H1 (cell line): ENCODE measurements around the gene WDR64. TPM values are rescaled to one million over a fixed set of nuclear protein-coding genes. Genes with fewer than 3 reads are reported as not detected.

Source experiments
- CEBPB ChIP-seq: IDR thresholded peaks from 2 replicates; pipeline ENCODE4 v1.6.1; 2012; ENCODE audit warnings: low read depth, low read length
- CHD7 ChIP-seq: fragments of 300-600 bp; sonication (generic); IDR thresholded peaks from 2 replicates; pipeline ENCODE4 v1.7.1; 2012; ENCODE audit warnings: low read length, moderate library complexity, mild to moderate bottlenecking, inconsistent platforms; ENCODE audit not compliant: insufficient replicate concordance
- CTCF ChIP-seq, 3 experiments: IDR thresholded peaks; 1 replicate in 2 of 3; 2 replicates in 1 of 3; pipeline versions ENCODE4 v1.5.1 to v1.6.1; 2011; ENCODE audit warnings: low read length in 3 of 3, mild to moderate bottlenecking in 3 of 3, inconsistent platforms in 2 of 3, low read depth in 1 of 3, moderate library complexity in 1 of 3; ENCODE audit not compliant: insufficient read depth in 1 of 3; ENCODE audit errors: control extremely low read depth in 1 of 3
- E2F6 ChIP-seq: IDR thresholded peaks from 2 replicates; pipeline ENCODE4 v1.6.1; 2012; ENCODE audit warnings: inconsistent platforms
- MAFK ChIP-seq: IDR thresholded peaks from 2 replicates; pipeline ENCODE4 v1.6.1; 2012; ENCODE audit warnings: low read depth, mild to moderate bottlenecking, improper control_type of control experiment, low read length
- RAD21 ChIP-seq, 2 experiments: IDR thresholded peaks in 1 of 2; conservative IDR thresholded peaks in 1 of 2; 2 replicates each; pipeline ENCODE4 v1.6.1; 2011; ENCODE audit warnings: low read depth in 2 of 2, low read length in 2 of 2, improper control_type of control experiment in 1 of 2, inconsistent platforms in 1 of 2, mild to moderate bottlenecking in 1 of 2, moderate library complexity in 1 of 2
- RXRA ChIP-seq: IDR thresholded peaks from 2 replicates; pipeline ENCODE4 v1.6.1; 2011; ENCODE audit warnings: low read depth, mild to moderate bottlenecking, low read length, moderate library complexity; ENCODE audit not compliant: insufficient read depth
- SP2 ChIP-seq: IDR thresholded peaks from 2 replicates; pipeline ENCODE4 v1.6.1; 2012; ENCODE audit warnings: mild to moderate bottlenecking, low read length, inconsistent platforms
- polyA plus RNA-seq, 7 experiments: library from polyadenylated mRNA; depleted of rRNA in 3 of 7; stranded (reverse) in 5 of 7; unstranded in 2 of 7; fragments of >200 nt in 5 of 7; fragments of 200-250 nt in 2 of 7; gene quantifications; 1 replicate in 5 of 7; 2 replicates in 1 of 7; 4 replicates in 1 of 7; pipeline versions ENCODE4 v1.2.1 to v1.2.3, GENCODE V29; 2011 to 2013; ENCODE audit warnings: missing spikeins in 2 of 7, mixed read lengths in 2 of 7
- total RNA-seq: library from RNA; stranded (reverse); fragmentation: NEBNext Ultra II Directional; extraction: Animal tissue kit (Norgen Biotek cat#: 25700); gene quantifications from 2 replicates; pipeline ENCODE4 v1.2.1, GENCODE V29; 2021

The WDR64 gene
- total and polyA plus RNA-seq, 2 of the 8 experiments (the other 6 are each of a cell fraction or from before 2014, with no cell fraction given): 0.02 TPM; not detected in 1

GRCh38 chr1:241799416-241799815, 147.3 kb downstream of the WDR64 start (continued):
- TF ChIP-seq CHD7: no peak
- TF ChIP-seq RAD21 (IDR thresholded peaks at IDR 0.05 in 1 of 2, conservative IDR thresholded peaks at IDR 0.05 in 1 of 2; ENCODE audit: low read depth in 2 of 2, low read length in 2 of 2): no peak
- TF ChIP-seq E2F6: no peak
- no peak for TF ChIP-seq SP2
- TF ChIP-seq CTCF (IDR thresholded peaks at IDR 0.05; ENCODE audit: control extremely low read depth in 1 of 3, insufficient read depth in 1 of 3, low read depth in 1 of 3, low read length in 3 of 3): no peak
- no peak for TF ChIP-seq CEBPB
- TF ChIP-seq MAFK: no peak
- TF ChIP-seq RXRA: no peak
